Measurements from ENCODE around the gene DCAF17. TPM values are rescaled to one million over a fixed set of nuclear protein-coding genes. Genes with fewer than 3 reads are reported as not detected.
"Not testable (repeated sequence)": the region's sequence is repeated elsewhere in the genome, so short reads cannot be mapped to it uniquely, and the experiment has no call there.

The DCAF17 gene
- total RNA-seq, 1 donor from 2014 or later = 6.9 TPM

GRCh38 chr2:171512683-171513195, 78.7 kb downstream of the DCAF17 start:
- ATAC-seq (no peak), DNase-seq (ENCODE audit: low spot score) (no peak)

GRCh38 chr2:171513719-171514160, 79.7 kb downstream of the DCAF17 start:
- no peak for ATAC-seq
- no peak for DNase-seq (ENCODE audit: low spot score)

DNA sequence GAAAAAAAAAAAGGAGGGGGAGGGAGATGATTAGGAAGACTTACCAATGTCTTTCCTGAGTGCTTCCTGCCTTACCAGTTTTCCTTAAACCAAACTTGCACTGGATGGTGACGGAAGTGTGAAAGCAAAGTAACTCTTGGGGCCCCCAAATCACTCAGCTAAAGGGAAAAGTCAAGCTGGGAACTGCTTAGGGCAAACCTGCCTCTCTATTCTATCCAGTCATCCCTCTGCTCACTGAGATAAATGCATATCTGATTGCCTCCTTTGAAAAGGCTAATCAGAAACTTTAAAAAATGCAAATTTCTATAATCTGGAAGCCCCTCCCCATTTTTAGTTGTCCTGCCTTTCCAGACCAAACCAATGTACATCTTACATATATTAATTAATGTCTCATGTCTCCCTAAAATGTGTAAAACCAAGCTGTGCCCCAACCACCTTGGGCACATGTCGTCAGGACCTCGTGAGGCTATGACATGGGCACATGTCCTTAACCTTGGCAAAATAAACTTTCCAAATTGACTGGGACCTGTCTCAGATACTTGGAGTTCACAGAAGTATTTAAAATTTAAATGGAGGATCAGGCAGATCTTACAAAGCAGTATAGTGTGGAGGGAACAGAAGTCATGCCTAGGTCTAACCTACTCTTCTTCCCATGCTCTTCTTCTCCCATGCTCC, 81.0 kb downstream of the DCAF17 start:
- DNase-seq (ENCODE audit: low spot score) (no peak), ATAC-seq (no peak)

DNA sequence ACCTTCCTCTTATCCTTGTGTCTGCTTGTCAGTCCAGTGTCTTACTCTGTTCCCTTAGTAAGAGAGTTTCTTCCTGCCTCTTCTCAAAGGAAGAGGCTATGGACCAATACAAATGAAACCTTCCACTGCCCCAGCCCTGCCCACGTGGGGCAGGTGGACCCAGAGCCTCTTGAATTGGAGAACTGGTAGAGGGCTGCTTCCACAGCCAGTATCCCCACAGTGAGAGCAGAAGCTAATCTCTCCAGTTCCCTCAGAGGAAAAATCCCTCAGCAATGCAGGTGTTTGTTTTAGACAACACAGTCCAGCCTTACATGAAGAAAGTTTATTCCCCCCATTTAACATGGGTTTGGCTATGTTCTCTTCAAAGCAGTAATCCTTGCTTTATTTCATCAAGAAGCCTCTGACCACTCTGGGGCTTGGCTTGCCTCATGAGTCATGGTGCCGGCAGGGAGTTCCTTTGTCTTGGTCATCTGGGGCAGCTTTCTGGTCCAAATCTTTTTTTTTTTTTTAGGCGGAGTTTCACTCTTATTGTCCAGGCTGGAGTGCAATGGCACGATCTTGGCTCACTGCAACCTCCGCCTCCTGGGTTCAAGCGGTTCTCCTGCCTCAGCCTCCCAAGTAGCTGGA, 81.8 kb downstream of the DCAF17 start:
- ATAC-seq = no peak
- DNase-seq (ENCODE audit: low spot score) = no peak

- no peak for ATAC-seq
- no peak for DNase-seq (ENCODE audit: low spot score)
Measured at GRCh38 chr2:171516793-171517192, 82.8 kb downstream of the DCAF17 start.

- ATAC-seq (no peak), DNase-seq (ENCODE audit: low spot score) (no peak)
Measured at GRCh38 chr2:171520471-171520870, 86.4 kb downstream of the DCAF17 start.

DNA sequence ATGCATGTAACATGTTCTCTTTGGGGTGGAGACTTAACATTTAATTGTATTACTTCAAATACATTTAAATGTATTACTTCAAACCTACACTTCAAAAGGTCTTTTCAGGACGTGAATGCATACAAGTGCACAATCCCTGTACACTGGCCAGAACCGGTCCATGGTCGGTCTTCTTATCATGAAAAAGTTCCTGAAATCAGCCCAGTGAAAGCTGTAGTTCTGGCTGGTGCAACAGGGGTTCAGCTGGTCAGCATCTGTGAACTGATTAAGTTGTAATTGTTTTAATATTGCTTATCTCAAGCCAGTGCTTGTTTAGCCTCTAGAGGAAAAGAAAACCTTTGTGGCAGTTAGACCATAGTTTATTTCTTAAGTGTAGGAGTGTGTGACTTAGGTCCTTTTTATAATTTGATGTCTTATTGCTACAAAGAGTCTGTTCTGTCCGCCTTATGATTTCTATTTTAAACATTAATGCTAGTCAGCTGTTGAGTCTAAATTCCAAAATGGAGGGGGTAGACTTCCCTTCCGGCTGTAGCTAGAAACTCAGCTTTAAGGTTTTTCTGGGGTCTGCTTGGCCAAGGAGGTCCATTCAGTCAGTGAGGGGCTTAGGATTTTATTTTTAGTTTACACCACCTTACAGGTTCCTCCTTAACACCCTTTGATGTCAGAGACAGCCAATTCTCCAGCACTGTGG, 87.5 kb downstream of the DCAF17 start:
- DNase-seq (ENCODE audit: low spot score) (no peak), ATAC-seq (no peak)

DNA sequence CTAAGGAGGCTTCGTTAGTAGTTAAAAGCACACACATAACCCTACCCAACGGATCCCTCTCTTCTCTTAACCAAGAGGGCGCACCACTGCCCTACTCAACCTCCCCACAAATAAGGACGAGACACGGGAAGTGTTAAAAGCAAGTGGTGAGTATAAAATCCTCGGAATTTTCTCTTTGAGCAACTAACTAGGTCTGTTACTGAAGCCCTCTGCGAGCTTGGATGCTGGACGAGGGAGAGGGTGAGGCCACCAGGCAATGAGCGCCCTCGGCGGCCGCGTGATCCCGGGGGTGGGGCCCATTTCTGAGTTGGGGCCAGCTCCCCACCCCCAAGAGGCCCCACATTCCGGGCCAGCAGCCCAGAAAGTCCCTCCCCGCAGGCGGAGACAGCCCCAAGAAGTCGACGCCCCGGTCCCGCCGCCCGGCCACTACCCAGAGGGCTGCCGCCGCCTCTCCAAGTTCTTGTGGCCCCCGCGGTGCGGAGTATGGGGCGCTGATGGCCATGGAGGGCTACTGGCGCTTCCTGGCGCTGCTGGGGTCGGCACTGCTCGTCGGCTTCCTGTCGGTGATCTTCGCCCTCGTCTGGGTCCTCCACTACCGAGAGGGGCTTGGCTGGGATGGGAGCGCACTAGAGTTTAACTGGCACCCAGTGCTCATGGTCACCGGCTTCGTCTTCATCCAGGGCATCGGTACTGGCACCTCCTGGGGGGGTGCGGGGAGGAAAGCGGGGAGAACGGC, 88.2 kb downstream of the DCAF17 start, which contains the start of gene CYBRD1:
TSS of gene CYBRD1 (plus strand) at position 423 of the 736 bp plus-strand sequence. CDS start at position 495, 72 bp downstream.
- ATAC-seq (peak; percentile 72), DNase-seq (ENCODE audit: low spot score) (peak; percentile 79)

DNA sequence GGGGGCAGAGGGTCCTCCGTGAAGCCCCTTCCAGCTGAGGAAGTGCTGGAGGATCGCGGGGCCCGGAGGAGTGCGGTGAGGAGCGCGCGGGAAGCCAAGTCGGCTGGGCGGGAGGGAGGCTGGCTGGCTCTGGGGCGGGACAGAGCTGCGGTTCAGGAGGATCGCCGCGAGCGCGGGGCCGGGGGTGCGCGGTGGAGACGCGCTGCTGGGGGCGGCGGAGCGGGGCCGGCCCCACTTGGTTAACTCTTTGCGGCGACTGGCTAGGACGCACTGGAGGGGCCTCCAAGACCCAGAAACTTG, 88.7 kb downstream of the DCAF17 start:
- DNase-seq (ENCODE audit: low spot score) (no peak), ATAC-seq (peak; percentile 56)

DNA sequence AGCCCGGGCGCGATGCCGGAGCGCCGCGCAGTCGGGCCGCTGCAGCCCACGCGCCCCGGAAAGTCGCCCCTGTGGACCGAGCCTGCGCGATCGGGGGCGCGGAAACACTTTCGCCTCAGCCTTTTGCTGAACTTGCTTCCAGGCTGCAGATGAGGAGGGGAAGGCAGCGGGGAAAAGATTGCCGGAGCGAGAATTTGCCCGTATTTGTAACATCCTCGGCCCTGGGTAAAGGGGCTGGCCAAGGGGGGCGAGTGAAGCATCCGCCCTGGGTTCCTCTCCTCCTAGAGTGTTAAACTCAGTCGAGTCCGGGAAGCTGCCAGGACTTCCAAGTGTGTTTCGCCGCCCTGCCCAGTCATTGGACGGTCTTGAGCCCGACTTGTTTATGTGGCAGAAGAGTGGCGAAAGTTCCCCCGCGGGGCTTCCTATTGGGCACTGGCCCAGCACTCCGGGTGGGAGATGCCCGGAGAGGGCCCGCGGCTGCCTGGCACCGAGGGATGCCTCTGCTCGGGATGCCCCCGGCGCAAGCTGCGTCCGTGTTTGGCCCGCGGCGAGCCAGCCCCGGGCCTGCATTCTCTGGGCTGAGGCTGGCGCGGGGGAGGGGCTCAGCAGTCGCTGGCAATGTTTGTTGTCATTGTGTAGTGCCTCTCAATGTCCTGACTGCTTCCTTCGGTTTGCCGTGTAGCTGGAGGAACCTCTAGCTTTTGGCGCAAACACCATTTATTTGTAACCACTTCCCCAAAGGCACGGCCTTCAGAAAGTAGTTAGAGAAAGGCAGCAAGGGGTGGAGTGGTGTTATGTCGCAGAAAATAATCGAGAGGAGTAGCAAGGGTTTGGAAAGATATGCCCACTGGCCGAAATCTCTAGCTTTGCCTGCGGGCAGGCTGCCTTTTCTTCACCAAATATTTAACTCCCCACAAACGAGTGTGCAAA, 89.3 kb downstream of the DCAF17 start:
- peak; percentile 77 for DNase-seq (ENCODE audit: low spot score)
- ATAC-seq = peak; percentile 85

- no peak for DNase-seq (ENCODE audit: low spot score)
- ATAC-seq = peak; percentile 30
Measured at GRCh38 chr2:171524018-171524401, 90.0 kb downstream of the DCAF17 start.

- ATAC-seq (peak; percentile 41), DNase-seq (ENCODE audit: low spot score) (no peak)
Measured at GRCh38 chr2:171529914-171530313, 95.9 kb downstream of the DCAF17 start.

DNA sequence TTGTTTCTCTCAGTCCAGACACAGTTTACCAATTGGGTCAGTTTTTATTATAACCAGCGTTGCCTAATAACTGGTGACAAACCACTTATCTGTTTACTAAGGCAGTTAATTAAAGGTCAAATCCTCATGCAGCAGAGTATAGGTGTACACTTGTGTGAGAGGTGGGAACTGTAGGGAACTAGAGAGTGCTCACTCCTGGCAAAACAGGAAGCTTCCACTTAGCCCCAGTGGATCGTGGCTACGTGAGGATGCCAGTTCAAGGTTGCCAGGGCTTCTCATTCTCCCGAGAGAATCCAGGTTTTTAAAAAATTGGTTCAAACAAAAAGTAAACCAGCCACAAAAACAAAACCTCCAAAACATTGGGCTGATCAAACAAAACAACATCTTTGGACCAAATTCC, 96.4 kb downstream of the DCAF17 start:
- DNase-seq (ENCODE audit: low spot score) (no peak), ATAC-seq (peak; percentile 62)

DNA sequence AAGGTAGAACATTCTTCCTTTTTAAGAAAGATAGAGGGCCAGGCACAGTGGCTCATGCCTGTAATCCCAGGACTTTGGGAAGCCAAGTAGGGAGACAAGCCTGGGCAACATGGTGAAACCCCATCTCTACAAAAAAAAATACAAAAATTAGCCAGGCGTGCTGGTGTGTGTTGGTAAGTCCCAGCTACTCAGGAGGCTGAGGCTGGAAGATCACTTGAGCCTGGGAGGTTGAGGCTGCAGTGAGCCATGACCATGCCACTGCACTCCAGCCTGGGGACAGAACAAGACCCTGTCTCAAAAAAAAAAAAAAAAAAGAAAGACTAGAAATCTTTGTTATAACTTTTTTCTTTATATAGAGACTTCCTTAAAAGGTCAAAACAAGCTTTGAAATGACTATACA, 96.8 kb downstream of the DCAF17 start:
- DNase-seq (ENCODE audit: low spot score); ATAC-seq: not testable (repeated sequence)

GRCh38 chr2:171531291-171531690, 97.3 kb downstream of the DCAF17 start:
- no peak for DNase-seq (ENCODE audit: low spot score)
- ATAC-seq = no peak

DNA sequence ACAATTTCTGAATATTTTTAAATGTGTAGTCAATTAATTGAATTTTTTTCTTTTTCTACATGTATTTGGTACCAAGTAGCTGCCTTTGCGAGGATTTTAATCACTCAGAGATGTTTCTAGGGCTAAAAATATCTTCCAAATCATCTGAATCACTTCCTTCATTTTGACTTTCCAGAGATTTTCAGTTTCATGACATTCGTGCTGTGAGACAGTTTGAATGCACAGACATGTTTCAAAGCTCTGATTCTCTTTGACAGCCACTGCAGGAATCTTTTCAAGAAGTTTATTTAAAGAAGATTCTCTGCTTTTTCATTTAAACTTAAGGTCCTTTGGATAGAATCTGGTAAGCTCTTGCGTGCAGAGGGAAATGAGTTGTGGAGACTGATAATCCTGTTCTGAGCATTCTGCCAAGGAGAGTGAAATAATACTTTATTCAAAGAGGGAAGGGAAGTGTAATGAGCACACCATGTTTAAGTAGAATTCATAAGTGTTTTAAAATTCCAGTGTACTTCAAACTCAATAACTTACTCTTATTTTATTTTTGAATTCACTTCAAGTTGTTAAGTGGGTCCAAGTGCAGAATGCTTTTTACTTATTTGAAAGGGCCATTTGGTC, 97.9 kb downstream of the DCAF17 start:
- ATAC-seq = no peak

GRCh38 chr2:171533331-171533730, 99.3 kb downstream of the DCAF17 start:
- DNase-seq (ENCODE audit: low spot score) = no peak
- ATAC-seq = no peak

More for the DNA sequence above, 97.9 kb downstream of the DCAF17 start:
- DNase-seq (ENCODE audit: low spot score) = no peak

Data from left lobe of liver (tissue), 2 donors.